T-helper 2 cell treated with Interferon-gamma antibody and Interleukin-4, amounts not matched to agents 5 μg/mL and 100 μg/mL, for 36 hours (primary cell): ENCODE results near the gene NPR3.

Source experiments
- DNase-seq: peaks from one replicate; pipeline ENCODE4 v3.0.0; 2021; ENCODE audit warnings: low spot score
- H3K27ac Mint-ChIP-seq: one replicate; pipeline ENCODE4 v1.8.0; 2021; ENCODE audit warnings: mild to moderate bottlenecking, mixed read lengths
- H3K27me3 Mint-ChIP-seq: one replicate; pipeline ENCODE4 v1.8.0; 2021; ENCODE audit warnings: low read depth, mixed read lengths
- H3K36me3 Mint-ChIP-seq: one replicate; pipeline ENCODE4 v1.8.0; 2021; ENCODE audit warnings: low read depth, mixed read lengths
- H3K4me1 Mint-ChIP-seq: one replicate; pipeline ENCODE4 v1.8.0; 2021; ENCODE audit warnings: low read depth, mixed read lengths
- H3K4me3 Mint-ChIP-seq: one replicate; pipeline ENCODE4 v1.8.0; 2022; ENCODE audit warnings: mild to moderate bottlenecking, moderate library complexity, mixed read lengths
- H3K9me3 Mint-ChIP-seq: one replicate; pipeline ENCODE4 v1.8.0; 2021; ENCODE audit warnings: mixed read lengths

The NPR3 gene

GRCh38 chr5:32710550-32711361 is at the start of gene NPR3:
TSS of gene NPR3 (plus strand) at chr5:32711321. CDS start at chr5:32711777, 456 bp downstream.
- Mint-ChIP-seq H3K36me3 (peaks cover 1% of the 10 kb centered on the region), H3K4me3 (peak within 1 kb of the TSS; percentile 81), H3K4me1 (peaks cover 18% of the 10 kb centered on the region), H3K27me3 (peaks cover 76% of the 10 kb centered on the region), H3K9me3 (no peaks in the 10 kb centered on the region), H3K27ac (peak within 1 kb of the TSS; percentile 68)
- DNase-seq: no peak

GRCh38 chr5:32664523-32664922 is 46.6 kb upstream of the NPR3 start:
- Mint-ChIP-seq H3K9me3 (peaks cover 12% of the 10 kb centered on the region), H3K27ac (no peak overlapping the region), H3K4me1 (no peaks in the 10 kb centered on the region), H3K36me3 (no peaks in the 10 kb centered on the region), H3K27me3 (no peaks in the 10 kb centered on the region), H3K4me3 (no peak overlapping the region)
- no peak for DNase-seq

GRCh38 chr5:32668552-32668951 is 42.6 kb upstream of the NPR3 start:
- no peak overlapping the region for H3K4me3 Mint-ChIP-seq
- no peak for DNase-seq
- no peaks in the 10 kb centered on the region for H3K9me3 Mint-ChIP-seq
- no peaks in the 10 kb centered on the region for H3K4me1 Mint-ChIP-seq
- no peaks in the 10 kb centered on the region for H3K27me3 Mint-ChIP-seq
- no peak overlapping the region for H3K27ac Mint-ChIP-seq
- no peaks in the 10 kb centered on the region for H3K36me3 Mint-ChIP-seq

- H3K27me3 Mint-ChIP-seq: no peaks in the 10 kb centered on the region
- H3K27ac Mint-ChIP-seq: no peak overlapping the region
- no peaks in the 10 kb centered on the region for H3K36me3 Mint-ChIP-seq
- H3K4me3 Mint-ChIP-seq: no peak overlapping the region
- no peaks in the 10 kb centered on the region for H3K4me1 Mint-ChIP-seq
- DNase-seq: no peak
- H3K9me3 Mint-ChIP-seq: no peaks in the 10 kb centered on the region
Observed at GRCh38 chr5:32673272-32673671, 37.8 kb upstream of the NPR3 start.

- H3K4me3 Mint-ChIP-seq: no peak overlapping the region
- H3K36me3 Mint-ChIP-seq: no peaks in the 10 kb centered on the region
- H3K27ac Mint-ChIP-seq: no peak overlapping the region
- H3K27me3 Mint-ChIP-seq: no peaks in the 10 kb centered on the region
- H3K9me3 Mint-ChIP-seq: no peaks in the 10 kb centered on the region
- no peak for DNase-seq
- no peaks in the 10 kb centered on the region for H3K4me1 Mint-ChIP-seq
Observed at GRCh38 chr5:32677023-32677422, 34.1 kb upstream of the NPR3 start.

- DNase-seq: no peak
- Mint-ChIP-seq H3K9me3 (peaks cover under 1% of the 10 kb centered on the region), H3K4me1 (no peaks in the 10 kb centered on the region), H3K27ac (no peak overlapping the region), H3K36me3 (no peaks in the 10 kb centered on the region), H3K4me3 (no peak overlapping the region), H3K27me3 (no peaks in the 10 kb centered on the region)
Observed at GRCh38 chr5:32678472-32678871, 32.6 kb upstream of the NPR3 start.

- Mint-ChIP-seq H3K36me3 (no peaks in the 10 kb centered on the region), H3K4me1 (no peaks in the 10 kb centered on the region), H3K27me3 (no peaks in the 10 kb centered on the region), H3K4me3 (no peak overlapping the region), H3K9me3 (peaks cover 8% of the 10 kb centered on the region), H3K27ac (no peak overlapping the region)
- DNase-seq: no peak
Observed at GRCh38 chr5:32679218-32679617, 31.9 kb upstream of the NPR3 start.

GRCh38 chr5:32680183-32680582 is 30.9 kb upstream of the NPR3 start:
- Mint-ChIP-seq H3K27me3 (no peaks in the 10 kb centered on the region), H3K4me1 (no peaks in the 10 kb centered on the region), H3K9me3 (peaks cover 11% of the 10 kb centered on the region), H3K36me3 (no peaks in the 10 kb centered on the region), H3K27ac (no peak overlapping the region), H3K4me3 (no peak overlapping the region)
- DNase-seq: no peak

GRCh38 chr5:32683125-32683524 is 28.0 kb upstream of the NPR3 start:
- no peak overlapping the region for H3K27ac Mint-ChIP-seq
- H3K9me3 Mint-ChIP-seq: peaks cover 17% of the 10 kb centered on the region
- no peak overlapping the region for H3K4me3 Mint-ChIP-seq
- H3K27me3 Mint-ChIP-seq: no peaks in the 10 kb centered on the region
- H3K36me3 Mint-ChIP-seq: no peaks in the 10 kb centered on the region
- DNase-seq: no peak
- no peaks in the 10 kb centered on the region for H3K4me1 Mint-ChIP-seq

GRCh38 chr5:32684260-32684659 is 26.9 kb upstream of the NPR3 start:
- DNase-seq: no peak
- no peak overlapping the region for H3K4me3 Mint-ChIP-seq
- no peaks in the 10 kb centered on the region for H3K4me1 Mint-ChIP-seq
- no peaks in the 10 kb centered on the region for H3K27me3 Mint-ChIP-seq
- H3K27ac Mint-ChIP-seq: no peak overlapping the region
- H3K36me3 Mint-ChIP-seq: no peaks in the 10 kb centered on the region
- H3K9me3 Mint-ChIP-seq: peaks cover 17% of the 10 kb centered on the region

GRCh38 chr5:32686799-32687498 is 24.2 kb upstream of the NPR3 start:
- H3K27ac Mint-ChIP-seq: no peak overlapping the region
- no peaks in the 10 kb centered on the region for H3K4me1 Mint-ChIP-seq
- DNase-seq: no peak
- H3K9me3 Mint-ChIP-seq: peaks cover 17% of the 10 kb centered on the region
- no peaks in the 10 kb centered on the region for H3K36me3 Mint-ChIP-seq
- H3K27me3 Mint-ChIP-seq: no peaks in the 10 kb centered on the region
- H3K4me3 Mint-ChIP-seq: no peak overlapping the region

- no peaks in the 10 kb centered on the region for H3K27me3 Mint-ChIP-seq
- H3K4me3 Mint-ChIP-seq: no peak overlapping the region
- DNase-seq: no peak
- no peak overlapping the region for H3K27ac Mint-ChIP-seq
- H3K9me3 Mint-ChIP-seq: peaks cover 17% of the 10 kb centered on the region
- H3K4me1 Mint-ChIP-seq: no peaks in the 10 kb centered on the region
- H3K36me3 Mint-ChIP-seq: no peaks in the 10 kb centered on the region
Observed at GRCh38 chr5:32687499-32687831, 23.7 kb upstream of the NPR3 start.

GRCh38 chr5:32690153-32690552 is 21.0 kb upstream of the NPR3 start:
- H3K27ac Mint-ChIP-seq: no peak overlapping the region
- no peaks in the 10 kb centered on the region for H3K27me3 Mint-ChIP-seq
- DNase-seq: no peak
- H3K4me3 Mint-ChIP-seq: no peak overlapping the region
- peaks cover 6% of the 10 kb centered on the region for H3K9me3 Mint-ChIP-seq
- no peaks in the 10 kb centered on the region for H3K4me1 Mint-ChIP-seq
- H3K36me3 Mint-ChIP-seq: no peaks in the 10 kb centered on the region

- Mint-ChIP-seq H3K36me3 (no peaks in the 10 kb centered on the region), H3K9me3 (peaks cover 6% of the 10 kb centered on the region), H3K27me3 (no peaks in the 10 kb centered on the region), H3K4me3 (no peak overlapping the region), H3K4me1 (no peaks in the 10 kb centered on the region), H3K27ac (no peak overlapping the region)
- DNase-seq: no peak
Observed at GRCh38 chr5:32690666-32691065, 20.5 kb upstream of the NPR3 start.
